Loucy (cell line): Measurements from ENCODE around the gene NKAIN2.

Experiments
- H2AFZ ChIP-seq: fragments of 200-600 bp; sonication (generic); 2 replicates; pipeline ENCODE4 v1.6.0; 2016; ENCODE audit warnings: antibody characterized with exemption, mild to moderate bottlenecking, low read length, moderate library complexity
- H3F3A ChIP-seq: fragments of 200-600 bp; 2 replicates; pipeline ENCODE4 v1.6.0; 2016; ENCODE audit warnings: antibody characterized with exemption, low read depth, mild to moderate bottlenecking
- H3K27me3 ChIP-seq: fragments of 200-600 bp; sonication (generic); 2 replicates; pipeline ENCODE4 v1.6.1; 2014; ENCODE audit warnings: low read length, mild to moderate bottlenecking; ENCODE audit not compliant: insufficient read depth, poor library complexity, severe bottlenecking
- H3K36me3 ChIP-seq: fragments of 200-600 bp; sonication (generic); 2 replicates; pipeline ENCODE4 v1.6.1; 2016; ENCODE audit warnings: low read length; ENCODE audit not compliant: insufficient read depth
- H3K4me1 ChIP-seq: fragments of 200-600 bp; sonication (generic); 2 replicates; pipeline ENCODE4 v1.5.1; 2014; ENCODE audit warnings: low read length, mild to moderate bottlenecking; ENCODE audit not compliant: insufficient read depth, poor library complexity, severe bottlenecking
- H3K4me2 ChIP-seq: fragments of 200-600 bp; sonication (generic); 2 replicates; pipeline ENCODE4 v1.6.0; 2014; ENCODE audit warnings: antibody characterized with exemption, low read length, low read depth, mild to moderate bottlenecking; ENCODE audit not compliant: poor library complexity, severe bottlenecking
- H3K4me3 ChIP-seq: fragments of 200-600 bp; sonication (generic); 2 replicates; pipeline ENCODE4 v1.5.1; 2014; ENCODE audit warnings: low read length, mild to moderate bottlenecking, mixed read lengths; ENCODE audit not compliant: poor library complexity, severe bottlenecking
- H3K79me2 ChIP-seq: fragments of 200-600 bp; sonication (generic); 2 replicates; pipeline ENCODE4 v1.6.1; 2014; ENCODE audit warnings: low read length; ENCODE audit not compliant: insufficient read depth
- H3K9ac ChIP-seq: fragments of 200-600 bp; sonication (generic); 2 replicates; pipeline ENCODE4 v1.6.0; 2014; ENCODE audit warnings: mild to moderate bottlenecking, low read depth, low read length, moderate library complexity; ENCODE audit not compliant: poor library complexity, severe bottlenecking
- H3K9me2 ChIP-seq: fragments of 200-600 bp; sonication (generic); replicated peaks from 2 replicates; pipeline ENCODE4 v1.6.1; 2016; ENCODE audit warnings: low read depth, low read length, mixed read lengths
- H3K9me3 ChIP-seq: fragments of 200-600 bp; sonication (generic); 2 replicates; pipeline ENCODE4 v1.6.1; 2014; ENCODE audit warnings: mild to moderate bottlenecking, antibody characterized with exemption, low read length, low read depth; ENCODE audit not compliant: insufficient read depth
- H4K20me1 ChIP-seq: fragments of 200-600 bp; sonication (generic); 2 replicates; pipeline ENCODE4 v1.6.0; 2014; ENCODE audit warnings: antibody characterized with exemption, low read length, mild to moderate bottlenecking; ENCODE audit not compliant: insufficient read depth, poor library complexity, severe bottlenecking
- CTCF ChIP-seq: fragments of 200-600 bp; sonication (generic); conservative IDR thresholded peaks from 2 replicates; pipeline ENCODE4 v1.5.1; 2014; ENCODE audit warnings: mild to moderate bottlenecking, antibody characterized with exemption, low read length
- EZH2phosphoT487 ChIP-seq: fragments of 200-600 bp; IDR thresholded peaks from 2 replicates; pipeline ENCODE4 v1.6.1; 2018; ENCODE audit warnings: antibody characterized with exemption, mild to moderate bottlenecking, moderate library complexity, borderline replicate concordance

The NKAIN2 gene

DNA sequence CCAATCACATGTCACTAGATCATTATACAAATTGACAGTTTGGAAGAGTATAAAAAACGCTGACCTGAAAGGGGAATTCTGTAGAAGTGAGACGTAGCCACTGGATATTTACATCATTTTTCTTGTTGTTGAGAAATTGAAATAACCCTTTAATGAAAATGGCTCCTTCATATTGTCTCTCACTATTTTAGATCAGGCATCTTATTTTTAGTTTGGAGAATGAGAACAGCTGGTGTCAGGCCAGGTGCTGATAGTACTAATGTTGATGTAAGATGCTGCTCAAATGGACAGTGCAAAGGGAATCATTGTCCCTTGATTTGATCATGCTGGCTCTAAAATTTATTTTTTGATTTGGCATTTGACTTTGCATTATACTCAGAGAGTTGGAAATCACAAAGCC is 17.4 kb downstream of the NKAIN2 start:
- no peaks in the 10 kb centered on the region for H3F3A ChIP-seq

DNA sequence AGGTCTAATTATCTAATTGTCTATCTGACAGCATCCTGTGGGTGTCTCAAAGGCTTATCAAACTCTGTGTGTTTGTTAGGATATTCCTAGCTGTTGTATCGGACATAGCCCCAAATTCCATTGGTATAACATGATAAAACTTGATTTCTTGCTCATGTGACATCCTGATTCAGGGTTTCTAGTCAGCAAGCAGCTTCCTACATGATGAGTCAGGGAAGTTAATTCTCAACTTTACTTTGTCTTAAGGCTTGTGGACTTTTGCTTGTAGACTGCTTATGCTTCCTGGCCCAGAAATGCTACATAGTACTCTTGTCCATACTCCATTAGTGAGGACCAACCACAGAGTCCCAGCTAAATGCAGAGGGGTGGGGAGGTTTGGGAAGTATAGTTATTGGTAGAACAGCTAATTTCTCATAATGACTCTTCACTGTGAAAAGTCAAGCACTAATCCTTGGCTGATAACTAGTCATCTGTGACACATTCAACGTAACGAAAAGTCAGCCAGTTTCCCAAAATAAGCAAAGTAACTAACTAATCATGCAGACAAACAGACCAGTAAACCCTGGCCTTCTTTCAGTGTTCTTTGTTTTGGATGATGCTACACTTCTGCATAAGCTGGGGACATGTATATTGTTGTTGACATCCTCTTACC is 25.8 kb downstream of the NKAIN2 start:
- Histone ChIP-seq H4K20me1 (no peaks in the 10 kb centered on the region), H3K9ac (peak overlapping the region; percentile 10), H3K4me3 (peak overlapping the region; percentile 51), H3K4me1 (peaks cover 20% of the 10 kb centered on the region), H3K4me2 (peak overlapping the region; percentile 62), H3F3A (no peaks in the 10 kb centered on the region), H3K9me2 (no peaks in the 10 kb centered on the region), H3K9me3 (no peaks in the 10 kb centered on the region), H3K79me2 (no peaks in the 10 kb centered on the region), H3K27me3 (no peaks in the 10 kb centered on the region), H2AFZ (no peak overlapping the region), H3K36me3 (no peaks in the 10 kb centered on the region)
- TF ChIP-seq CTCF (no peak), EZH2phosphoT487 (no peak)

More for the DNA sequence above, 17.4 kb downstream of the NKAIN2 start:
- Histone ChIP-seq H3K4me3 (no peak overlapping the region), H3K27me3 (no peaks in the 10 kb centered on the region), H3K9ac (no peak overlapping the region), H4K20me1 (no peaks in the 10 kb centered on the region), H3K4me1 (no peaks in the 10 kb centered on the region), H3K9me3 (no peaks in the 10 kb centered on the region), H3K79me2 (no peaks in the 10 kb centered on the region), H3K36me3 (no peaks in the 10 kb centered on the region), H3K9me2 (no peaks in the 10 kb centered on the region), H3K4me2 (no peak overlapping the region), H2AFZ (no peak overlapping the region)
- TF ChIP-seq EZH2phosphoT487 (no peak), CTCF (no peak)

GRCh38 chr6:123830120-123830519 is 26.5 kb downstream of the NKAIN2 start:
- no peaks in the 10 kb centered on the region for H3K9me2 ChIP-seq
- H3K4me2 ChIP-seq = peak overlapping the region; percentile 62
- peak overlapping the region; percentile 51 for H3K4me3 ChIP-seq
- no peaks in the 10 kb centered on the region for H4K20me1 ChIP-seq
- H3K79me2 ChIP-seq = no peaks in the 10 kb centered on the region
- H3F3A ChIP-seq = no peaks in the 10 kb centered on the region
- H2AFZ ChIP-seq = 0 out of 2 replicates have a peak overlapping the region, but pooled peaks have one; percentile 44
- no peaks in the 10 kb centered on the region for H3K9me3 ChIP-seq
- TF ChIP-seq CTCF = no peak
- no peak for TF ChIP-seq EZH2phosphoT487
- peak overlapping the region; percentile 10 for H3K9ac ChIP-seq
- H3K36me3 ChIP-seq = no peaks in the 10 kb centered on the region
- H3K27me3 ChIP-seq = no peaks in the 10 kb centered on the region
- H3K4me1 ChIP-seq = peaks cover 20% of the 10 kb centered on the region
